GM21360 (cell line): ENCODE results near the gene PRKG1.

Source experiments
- ATAC-seq: cut with Tn5 transposase; IDR thresholded peaks from one replicate; pipeline ENCODE4 v1.9.1; 2021; ENCODE audit warnings: mild to moderate bottlenecking, moderate library complexity; ENCODE audit not compliant: unreplicated experiment

PRKG1 gene

GRCh38 chr10:51215951-51216834 is 141.9 kb downstream of the PRKG1 start:
- no peak for ATAC-seq

GRCh38 chr10:51217505-51217904 is 143.2 kb downstream of the PRKG1 start:
- ATAC-seq, result no peak

GRCh38 chr10:51224671-51225161 is 150.4 kb downstream of the PRKG1 start:
- no peak for ATAC-seq

- no peak for ATAC-seq
Measured at GRCh38 chr10:51227897-51228713, 153.8 kb downstream of the PRKG1 start.

- no peak for ATAC-seq
Measured at GRCh38 chr10:51228714-51229100, 154.4 kb downstream of the PRKG1 start.

GRCh38 chr10:51230887-51231585 is 156.7 kb downstream of the PRKG1 start:
- ATAC-seq, result no peak

GRCh38 chr10:51231754-51232153 is 157.5 kb downstream of the PRKG1 start:
- ATAC-seq, result no peak

GRCh38 chr10:51233337-51234100 is 159.2 kb downstream of the PRKG1 start:
- no peak for ATAC-seq

- no peak for ATAC-seq
Measured at GRCh38 chr10:51235865-51236264, 161.6 kb downstream of the PRKG1 start.

GRCh38 chr10:51239006-51239405 is 164.7 kb downstream of the PRKG1 start:
- ATAC-seq, result no peak

- ATAC-seq, result no peak
Measured at GRCh38 chr10:51241461-51241860, 167.2 kb downstream of the PRKG1 start.

GRCh38 chr10:51242393-51242792 is 168.1 kb downstream of the PRKG1 start:
- no peak for ATAC-seq

- no peak for ATAC-seq
Measured at GRCh38 chr10:51244309-51244708, 170.0 kb downstream of the PRKG1 start.

- no peak for ATAC-seq
Measured at GRCh38 chr10:51244748-51245490, 170.6 kb downstream of the PRKG1 start.

GRCh38 chr10:51246156-51246555 is 171.9 kb downstream of the PRKG1 start:
- no peak for ATAC-seq

GRCh38 chr10:51250278-51250920 is 176.1 kb downstream of the PRKG1 start:
- ATAC-seq, result no peak

- no peak for ATAC-seq
Measured at GRCh38 chr10:51251110-51251509, 176.8 kb downstream of the PRKG1 start.

GRCh38 chr10:51255381-51255780 is 181.1 kb downstream of the PRKG1 start:
- no peak for ATAC-seq
